HG02610 (cell line): ENCODE measurements around the gene ABCC1.
"Not testable (repeated sequence)": the region's sequence is repeated elsewhere in the genome, so short reads cannot be mapped to it uniquely, and the experiment has no call there.

ENCODE experiments used
- ATAC-seq: cut with Tn5 transposase; IDR thresholded peaks from one replicate; pipeline ENCODE4 v1.9.1; 2021; ENCODE audit warnings: mild to moderate bottlenecking, moderate library complexity; ENCODE audit not compliant: unreplicated experiment

The ABCC1 gene

DNA sequence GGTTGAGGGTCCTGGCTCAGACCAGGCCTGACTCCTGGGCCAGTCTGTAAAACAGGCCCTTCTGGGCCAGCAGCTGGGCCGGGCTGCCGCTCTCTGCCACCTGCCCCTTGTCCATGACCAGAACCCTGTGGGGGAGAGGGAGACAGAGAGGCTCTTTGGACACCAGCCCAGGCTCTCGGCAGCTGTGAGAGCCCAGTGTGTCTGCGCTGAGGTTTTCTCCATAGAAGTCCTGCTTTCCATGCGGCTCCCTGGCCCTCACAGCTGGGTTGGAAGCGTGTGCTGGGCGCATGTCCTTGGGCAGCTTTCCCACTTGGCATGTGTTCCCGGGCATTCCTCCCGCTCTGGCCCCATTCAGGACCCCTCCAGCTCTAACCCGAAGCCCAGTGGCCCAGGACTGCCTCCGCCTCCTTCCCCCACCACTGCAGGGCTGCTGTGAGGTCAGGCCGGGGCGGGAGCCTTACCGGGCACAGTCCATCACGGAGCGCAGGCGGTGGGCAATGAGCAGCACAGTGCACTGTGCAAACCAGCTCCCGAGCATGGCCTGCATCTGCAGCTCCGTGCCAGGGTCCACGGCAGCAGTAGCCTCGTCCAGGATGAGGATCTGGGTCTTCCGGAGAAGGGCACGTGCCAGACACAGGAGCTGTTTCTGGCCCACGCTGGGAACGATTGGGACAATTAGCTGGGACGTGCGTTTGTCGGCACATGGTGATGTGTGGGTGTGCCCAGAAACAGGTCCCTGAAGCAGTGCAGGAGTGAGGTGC lies 200.9 kb downstream of the ABCC1 start:
- ATAC-seq = no peak

DNA sequence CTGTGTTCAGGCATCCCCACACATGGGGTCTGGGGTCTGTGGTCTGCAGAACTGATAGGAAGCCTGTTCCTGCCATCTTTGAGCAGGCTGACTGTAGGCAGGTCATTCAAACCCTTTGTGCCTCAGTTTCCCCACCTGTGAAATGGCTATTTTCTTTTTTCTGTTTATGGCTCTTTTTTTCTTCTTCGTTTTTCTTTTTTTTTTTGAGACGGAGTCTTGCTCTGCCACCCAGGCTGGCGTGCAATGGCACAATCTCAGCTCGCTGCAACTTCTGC lies 201.4 kb downstream of the ABCC1 start:
- ATAC-seq = no peak

DNA sequence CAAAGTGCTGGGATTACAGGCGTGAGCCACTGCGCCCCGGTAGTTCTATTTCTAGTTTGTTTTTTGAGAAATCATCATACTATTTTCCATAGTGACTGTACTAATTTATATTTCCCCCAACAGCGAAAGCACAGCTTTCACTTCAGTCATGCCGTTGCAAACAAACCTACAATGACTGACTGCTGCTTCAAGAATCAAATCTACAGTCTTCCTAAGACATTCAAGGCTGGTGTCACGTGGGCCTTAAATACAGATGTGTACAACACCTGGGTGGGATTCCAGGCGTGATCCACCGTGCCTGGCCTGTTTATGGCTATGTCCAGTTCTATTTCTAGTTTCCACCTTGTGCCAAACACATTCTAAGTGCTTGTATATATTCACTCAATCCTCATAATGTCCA lies 201.9 kb downstream of the ABCC1 start:
- ATAC-seq = no peak

DNA sequence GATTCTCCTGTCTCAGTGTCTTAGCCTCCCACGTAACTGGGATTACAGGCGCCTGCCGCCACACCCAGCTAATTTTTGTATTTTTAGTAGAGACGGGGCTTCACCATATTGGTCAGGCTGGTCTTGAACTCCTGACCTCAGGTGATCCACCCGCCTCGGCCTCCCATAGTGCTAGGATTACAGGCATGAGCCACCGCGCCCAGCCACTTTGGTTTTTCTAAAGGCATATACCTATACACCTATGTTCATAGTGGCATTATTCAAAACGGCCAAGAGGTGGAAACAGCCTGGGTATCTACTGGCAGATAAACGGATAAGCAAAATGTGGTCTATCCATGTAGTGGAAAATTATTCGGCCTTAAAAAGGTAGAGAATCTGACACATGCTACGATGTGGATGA lies 203.6 kb downstream of the ABCC1 start:
- ATAC-seq = not testable (repeated sequence)

DNA sequence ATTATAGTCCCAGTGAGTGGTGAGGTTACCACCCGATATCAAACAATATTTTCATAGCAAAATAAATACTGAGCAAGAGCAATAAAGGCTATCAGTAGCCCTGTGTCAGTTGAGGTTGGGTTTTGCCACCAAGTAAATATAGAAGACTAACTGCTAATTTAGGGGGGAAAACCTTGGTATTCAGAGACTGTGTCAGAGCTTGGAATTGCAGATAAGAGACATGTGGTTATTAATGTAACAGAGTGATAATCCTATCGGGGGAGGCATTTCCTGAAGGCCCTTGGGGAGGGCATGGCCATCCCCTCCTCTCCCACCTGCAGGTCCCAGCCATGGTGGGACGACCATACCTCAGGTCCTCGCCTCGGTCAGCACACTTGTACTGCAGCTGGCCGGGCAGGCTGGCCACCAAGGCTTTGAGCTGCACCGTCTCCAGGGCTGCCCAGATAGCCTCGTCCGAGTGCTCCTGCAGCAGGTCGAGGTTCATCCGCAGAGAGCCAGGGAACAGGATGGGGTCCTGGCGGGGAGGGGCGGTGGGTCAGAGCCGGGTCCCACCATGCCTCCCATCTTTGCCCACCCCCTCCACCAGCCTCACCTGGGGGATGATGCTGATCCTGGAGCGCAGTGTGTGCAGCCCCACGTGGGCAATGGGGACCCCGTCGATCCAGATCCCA lies 205.0 kb downstream of the ABCC1 start:
- no peak for ATAC-seq

DNA sequence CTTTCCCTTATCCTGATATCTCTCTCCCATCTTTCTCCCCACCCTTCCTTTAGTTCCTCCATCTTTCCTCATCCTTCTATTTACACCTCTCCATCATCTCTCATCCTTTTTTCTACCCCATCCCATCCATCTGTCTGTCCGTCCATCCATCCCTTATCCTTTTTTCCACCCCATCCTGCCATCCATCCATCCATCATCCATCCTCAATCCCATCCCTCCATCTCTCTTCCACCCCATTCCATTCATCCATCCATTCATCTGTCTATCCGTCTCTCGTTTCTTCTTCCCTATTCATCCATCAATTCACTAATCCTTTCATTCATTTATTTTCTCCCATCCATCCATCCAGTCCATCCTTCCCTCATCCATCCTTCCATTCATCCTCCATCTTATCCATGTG lies 205.8 kb downstream of the ABCC1 start:
- no peak for ATAC-seq

DNA sequence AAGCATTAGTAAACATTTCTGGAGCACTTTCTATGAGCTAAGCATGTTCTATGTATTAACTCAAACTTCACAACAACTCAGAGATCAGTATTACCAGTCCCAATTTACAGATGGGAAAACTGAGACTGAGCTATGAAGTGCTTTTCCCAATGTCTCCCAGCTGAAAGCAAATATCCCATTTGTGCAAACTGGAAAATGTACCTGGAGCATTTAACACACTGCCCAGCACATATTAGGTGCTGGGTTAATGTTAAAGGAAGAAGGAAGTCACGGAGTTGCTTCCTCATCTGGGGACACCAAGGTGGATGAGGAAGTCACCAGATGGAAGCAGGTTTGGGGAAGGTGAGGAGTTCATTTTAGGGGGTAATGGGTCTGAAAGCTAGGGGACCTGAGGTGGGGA lies 207.8 kb downstream of the ABCC1 start:
- no peak for ATAC-seq

DNA sequence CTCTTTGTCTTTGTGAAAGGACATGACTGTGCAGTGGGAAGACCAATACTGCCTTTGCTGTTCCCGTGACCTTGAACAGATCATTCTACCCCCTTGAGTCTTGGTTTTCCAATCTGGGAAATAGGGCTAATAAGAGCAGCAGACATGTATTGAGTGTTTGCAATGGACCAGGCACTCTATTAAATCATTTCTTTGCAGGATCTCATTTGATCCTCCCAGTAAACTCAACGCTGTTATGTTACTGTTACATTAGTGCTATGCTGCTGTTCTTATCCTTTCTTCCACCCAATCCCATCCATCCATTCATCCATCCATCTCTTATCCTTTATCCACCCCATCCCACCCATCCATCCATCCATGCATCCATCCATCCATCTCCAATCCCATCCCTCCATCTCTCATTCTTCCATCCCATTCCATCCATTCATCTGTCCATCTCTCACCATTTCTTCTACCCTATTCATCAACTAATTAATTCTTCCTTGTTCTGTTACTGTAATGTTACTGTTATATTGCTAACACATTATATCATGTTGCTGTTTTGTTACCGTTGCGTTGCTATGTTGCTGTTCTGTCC lies 208.8 kb downstream of the ABCC1 start:
- no peak for ATAC-seq

DNA sequence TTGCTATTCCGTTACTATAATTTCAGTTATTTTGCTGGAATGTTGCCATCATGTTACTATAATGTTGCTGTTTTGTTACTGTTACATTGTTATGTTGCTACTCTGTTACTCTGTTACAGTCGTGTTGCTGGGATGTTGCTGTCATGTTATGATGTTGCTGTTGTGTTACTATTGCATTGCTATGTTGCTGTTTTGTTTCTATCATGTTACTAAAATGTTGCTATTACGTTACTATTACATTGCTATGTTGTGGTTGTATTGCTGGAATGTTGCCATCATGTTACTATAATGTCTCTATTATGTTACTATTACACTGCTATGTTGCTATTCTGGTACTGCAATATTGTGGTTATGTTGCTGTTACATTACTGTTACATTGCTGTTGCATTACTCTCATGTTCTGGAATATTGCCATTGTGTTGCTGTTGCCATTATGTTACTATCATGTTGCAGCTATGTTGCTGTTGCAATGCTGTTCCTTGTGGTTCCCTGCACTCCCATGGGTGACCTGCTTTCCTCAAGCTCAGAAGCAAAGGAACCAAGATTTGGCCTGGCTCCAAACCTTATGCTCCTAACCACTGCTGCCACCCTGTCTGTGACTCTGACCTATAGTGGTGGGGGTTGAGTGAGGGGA lies 209.4 kb downstream of the ABCC1 start:
- no peak for ATAC-seq

DNA sequence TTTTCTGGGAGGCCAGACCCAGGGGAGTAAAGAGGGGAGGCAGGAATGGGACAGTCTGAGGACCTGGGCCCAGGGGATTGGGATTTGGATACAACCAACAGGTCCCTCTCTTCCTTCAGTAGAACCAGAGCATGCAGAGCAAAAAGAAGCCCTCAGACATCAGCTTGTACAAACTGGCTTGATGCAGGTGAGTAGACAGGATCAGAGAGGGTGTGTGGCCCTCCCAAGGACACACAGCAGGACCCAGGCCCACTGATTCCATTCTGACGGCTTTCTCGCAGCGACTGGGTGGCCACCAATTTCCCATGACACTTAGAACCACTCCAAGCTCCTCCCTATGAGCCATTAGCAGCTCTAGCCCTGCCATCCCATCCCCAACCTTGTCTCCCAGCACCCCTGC lies 210.2 kb downstream of the ABCC1 start:
- ATAC-seq = no peak

DNA sequence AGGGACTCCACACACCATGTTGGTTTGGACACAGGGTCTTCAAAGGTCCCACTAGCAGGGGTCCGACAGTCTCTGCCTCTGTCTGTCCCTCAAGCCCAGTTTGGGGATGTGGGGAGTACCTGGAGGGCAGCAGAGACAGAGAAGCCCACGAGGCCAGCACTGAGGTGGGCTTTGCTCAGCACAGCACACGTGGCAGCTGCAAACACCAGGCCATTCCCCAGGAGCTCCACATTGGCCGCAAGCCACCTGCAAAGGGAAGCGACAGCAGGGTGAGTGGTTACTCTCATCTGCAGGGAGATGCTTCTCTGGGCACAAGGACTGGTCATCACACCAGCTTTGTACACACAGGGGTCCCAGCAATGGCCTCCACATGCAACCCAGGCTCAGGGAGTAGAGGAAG lies 211.9 kb downstream of the ABCC1 start:
- ATAC-seq = no peak

DNA sequence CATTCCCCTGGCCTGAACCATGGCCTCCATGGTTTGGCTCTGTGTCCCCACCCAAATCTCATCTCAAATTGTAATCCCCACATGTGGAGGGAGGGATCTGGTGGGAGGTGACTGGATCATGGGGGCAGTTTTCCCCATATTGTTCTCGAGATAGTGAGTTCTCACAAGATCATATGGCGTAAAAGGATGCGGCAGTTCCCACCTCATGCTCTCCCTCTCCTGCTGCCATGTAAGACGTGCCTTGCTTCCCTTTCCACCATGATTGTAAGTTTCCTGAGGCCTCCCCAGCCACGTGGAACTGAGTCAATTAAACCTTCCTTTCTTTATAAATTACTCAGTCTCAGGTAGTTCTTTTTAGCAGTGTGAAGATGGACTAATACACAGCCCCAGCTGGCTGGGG lies 212.4 kb downstream of the ABCC1 start:
- not testable (repeated sequence) for ATAC-seq

DNA sequence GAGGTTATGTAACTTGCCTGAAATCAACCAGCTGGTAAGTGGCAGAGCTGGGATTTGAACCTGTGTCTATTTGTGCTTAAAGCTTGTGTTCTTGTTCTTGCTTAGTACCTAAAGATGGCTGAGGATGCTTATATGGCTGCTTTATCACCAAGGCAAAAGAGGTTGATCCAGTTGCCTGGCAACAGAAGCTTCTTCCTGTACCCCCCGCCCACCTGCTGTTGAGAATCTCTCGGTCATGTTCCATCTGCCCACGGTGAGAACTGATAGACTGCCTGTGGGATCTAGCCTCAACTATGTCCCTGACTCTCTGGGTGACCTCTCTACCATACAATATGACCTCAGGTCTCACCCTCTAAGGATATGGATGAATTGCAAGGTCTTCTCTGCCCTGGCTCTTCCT lies 213.2 kb downstream of the ABCC1 start:
- no peak for ATAC-seq

DNA sequence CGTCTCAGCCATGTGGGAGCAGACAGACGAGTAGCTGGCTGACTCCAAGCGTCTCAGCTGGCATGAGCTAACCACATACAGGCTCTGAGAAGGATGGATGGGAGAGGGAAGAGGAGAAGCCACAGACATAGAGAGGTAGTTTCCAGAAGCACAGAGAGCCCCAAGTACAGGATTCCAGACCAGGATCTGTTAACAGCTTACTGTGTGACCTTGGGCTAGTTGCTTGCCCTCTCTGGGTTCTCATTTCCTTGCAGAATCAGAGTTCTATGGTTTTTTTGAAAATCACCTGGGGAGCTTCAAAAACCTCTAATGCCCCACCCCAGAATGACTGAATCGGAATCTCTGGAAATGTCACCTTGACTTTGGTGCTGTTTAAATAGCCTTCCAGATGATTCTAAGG lies 213.7 kb downstream of the ABCC1 start:
- no peak for ATAC-seq

DNA sequence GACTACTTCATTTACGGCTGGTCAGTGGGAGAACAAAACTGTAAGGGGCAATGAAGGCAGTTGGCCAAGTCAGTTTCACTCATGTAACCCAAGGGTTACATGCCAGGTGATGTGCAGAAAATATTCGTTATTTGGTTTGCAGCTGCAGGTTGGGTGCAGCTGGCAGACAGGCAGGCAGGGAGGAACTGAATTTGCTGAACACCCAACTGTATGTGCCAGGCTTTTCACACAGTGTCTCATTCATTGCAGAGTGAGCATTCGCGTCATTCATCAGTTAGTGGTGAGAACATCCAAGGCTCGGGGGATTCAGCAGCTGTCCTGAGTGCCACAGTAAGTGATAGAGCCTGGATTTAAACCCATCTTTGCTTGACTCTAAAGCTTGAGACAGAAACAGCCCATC lies 214.2 kb downstream of the ABCC1 start:
- no peak for ATAC-seq

DNA sequence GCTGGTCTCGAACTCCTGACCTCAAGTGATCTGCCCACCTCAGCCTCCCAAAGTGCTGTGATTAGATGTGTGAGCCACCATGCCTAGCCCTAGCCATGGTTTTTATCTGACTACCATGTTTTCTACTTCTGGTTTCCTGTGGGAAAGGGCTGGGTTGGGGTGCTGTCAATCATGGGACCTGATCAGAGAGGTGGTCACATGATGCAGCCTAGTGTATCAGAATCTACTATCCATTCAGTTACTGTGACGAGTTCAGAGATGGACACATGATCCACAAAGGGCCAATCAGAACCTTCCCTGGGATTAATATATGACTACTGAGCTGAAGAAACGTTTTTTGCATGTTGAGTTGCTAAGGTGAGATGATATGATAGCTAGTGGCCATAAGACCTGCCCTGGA lies 214.8 kb downstream of the ABCC1 start:
- ATAC-seq = no peak

DNA sequence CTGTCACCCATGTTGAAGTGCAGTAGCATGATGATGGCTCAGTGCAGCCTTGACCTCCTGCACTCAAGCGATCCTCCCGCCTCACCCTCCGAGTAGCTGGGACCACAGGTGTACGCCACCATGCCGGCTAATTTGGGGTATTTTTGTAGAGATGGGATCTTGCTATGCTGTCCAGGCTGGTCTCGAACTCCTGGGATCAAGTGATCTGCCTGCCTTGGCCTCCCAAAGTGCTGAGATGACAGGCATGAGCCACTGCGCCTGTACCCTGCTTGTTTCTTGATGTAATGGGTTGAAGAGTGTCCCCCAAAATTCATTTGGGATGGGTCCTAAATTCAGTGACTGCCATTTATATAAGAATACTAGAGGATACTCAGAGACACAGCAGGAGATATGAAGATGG lies 216.7 kb downstream of the ABCC1 start:
- ATAC-seq = no peak

DNA sequence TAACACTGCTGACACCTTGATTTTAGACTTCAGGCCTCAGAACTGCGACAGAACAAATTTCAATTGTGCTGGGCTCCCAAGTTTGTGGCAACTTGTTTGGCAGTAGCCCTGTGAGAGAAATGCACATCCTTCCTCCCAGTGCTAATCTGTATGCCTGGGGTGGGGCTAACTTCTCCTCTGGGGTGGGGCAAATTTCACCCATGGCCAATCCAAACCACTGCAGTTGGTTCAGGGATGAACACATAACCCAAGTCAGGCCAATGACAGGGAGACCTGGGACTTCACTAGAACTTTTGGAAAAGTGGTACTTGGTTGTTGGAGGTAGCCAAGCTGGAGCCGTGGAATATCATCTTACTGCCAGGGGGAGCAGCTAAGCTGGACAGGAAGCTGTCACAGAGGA lies 217.5 kb downstream of the ABCC1 start:
- ATAC-seq = no peak

DNA sequence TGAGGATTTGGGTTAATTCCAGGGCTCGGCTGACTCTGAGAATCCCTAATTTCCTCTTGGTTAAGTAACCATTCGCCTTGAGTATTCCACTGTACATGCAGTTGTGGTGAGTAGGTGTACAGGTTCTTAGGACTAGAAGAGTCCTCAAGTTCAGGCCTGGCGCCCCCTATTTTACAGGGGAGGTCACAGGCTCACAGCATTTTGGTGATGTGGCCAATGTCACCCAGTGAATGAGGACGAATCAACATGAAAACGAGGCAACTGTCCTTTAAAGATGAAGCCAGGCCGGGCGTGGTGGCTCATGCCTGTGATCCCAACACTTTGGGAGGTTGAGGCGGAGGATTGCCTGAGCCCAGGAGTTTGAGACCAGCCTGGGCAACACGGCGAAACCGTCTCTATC lies 218.5 kb downstream of the ABCC1 start:
- ATAC-seq = no peak

DNA sequence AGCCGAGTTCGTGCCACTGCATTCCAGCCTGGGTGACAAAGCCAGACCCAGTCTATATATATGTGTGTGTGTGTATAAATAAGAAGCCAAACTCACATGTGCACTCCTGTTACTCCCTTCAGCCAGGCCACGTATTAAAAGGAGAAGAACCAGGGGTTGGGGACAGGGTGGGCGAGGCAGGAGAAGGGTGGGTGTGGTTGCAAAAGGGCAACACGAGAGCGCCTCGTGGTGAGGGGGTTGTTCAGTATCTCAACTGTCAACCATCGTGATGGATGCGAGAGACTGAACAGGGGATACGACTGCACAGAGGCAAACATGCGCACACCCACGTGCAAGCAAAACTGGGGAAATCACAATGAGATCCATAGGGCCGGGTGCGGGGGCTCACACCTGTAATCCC lies 219.0 kb downstream of the ABCC1 start:
- no peak for ATAC-seq

DNA sequence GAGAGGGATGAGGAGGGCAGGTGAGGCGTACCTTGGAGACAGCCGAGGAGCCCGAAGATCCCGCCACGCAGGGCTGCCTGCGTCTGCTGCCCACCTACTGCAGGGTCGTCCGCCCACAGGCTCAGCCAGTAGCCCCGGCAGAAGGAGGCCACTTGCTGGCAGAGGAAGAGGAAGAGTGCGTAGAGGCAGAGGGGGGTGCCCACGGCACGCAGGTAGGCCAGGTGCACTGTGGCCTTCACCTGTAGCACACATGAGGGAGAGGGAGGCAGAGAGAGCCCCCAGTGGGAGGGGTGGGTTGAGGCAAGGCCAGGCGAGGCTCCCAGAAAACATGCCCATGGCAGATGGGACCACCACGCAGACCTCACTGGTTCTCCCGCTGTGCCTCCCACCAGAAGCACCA lies 220.2 kb downstream of the ABCC1 start:
- ATAC-seq = no peak

DNA sequence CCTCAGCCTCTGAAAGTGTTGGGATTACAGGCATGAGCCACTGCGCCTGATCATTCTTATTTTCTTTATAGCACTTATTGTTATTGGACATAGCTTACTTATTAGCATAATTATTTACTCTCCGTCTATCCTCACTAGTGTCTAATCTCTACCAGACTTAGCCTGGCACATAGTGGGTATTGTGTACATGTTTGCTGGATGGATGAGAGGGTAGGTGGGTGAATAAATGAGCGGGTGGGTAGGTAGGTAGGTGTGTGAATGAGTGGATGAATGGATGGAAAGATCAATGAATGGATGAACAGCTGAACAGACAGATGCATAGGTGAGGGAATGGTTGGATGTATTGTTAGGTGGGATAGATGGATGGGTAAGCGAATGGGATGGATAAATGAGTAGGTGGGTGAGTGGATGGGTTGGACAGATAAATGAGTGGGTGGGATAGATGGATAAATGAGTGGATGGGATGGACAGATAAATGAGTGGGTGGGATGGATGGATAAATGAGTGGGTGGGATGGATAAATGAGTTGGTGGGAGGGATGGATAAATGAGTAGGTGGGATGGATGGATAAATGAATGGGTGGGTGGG lies 222.0 kb downstream of the ABCC1 start:
- ATAC-seq = no peak
